ENCODE data around the gene OS9.

Gene OS9

DNA sequence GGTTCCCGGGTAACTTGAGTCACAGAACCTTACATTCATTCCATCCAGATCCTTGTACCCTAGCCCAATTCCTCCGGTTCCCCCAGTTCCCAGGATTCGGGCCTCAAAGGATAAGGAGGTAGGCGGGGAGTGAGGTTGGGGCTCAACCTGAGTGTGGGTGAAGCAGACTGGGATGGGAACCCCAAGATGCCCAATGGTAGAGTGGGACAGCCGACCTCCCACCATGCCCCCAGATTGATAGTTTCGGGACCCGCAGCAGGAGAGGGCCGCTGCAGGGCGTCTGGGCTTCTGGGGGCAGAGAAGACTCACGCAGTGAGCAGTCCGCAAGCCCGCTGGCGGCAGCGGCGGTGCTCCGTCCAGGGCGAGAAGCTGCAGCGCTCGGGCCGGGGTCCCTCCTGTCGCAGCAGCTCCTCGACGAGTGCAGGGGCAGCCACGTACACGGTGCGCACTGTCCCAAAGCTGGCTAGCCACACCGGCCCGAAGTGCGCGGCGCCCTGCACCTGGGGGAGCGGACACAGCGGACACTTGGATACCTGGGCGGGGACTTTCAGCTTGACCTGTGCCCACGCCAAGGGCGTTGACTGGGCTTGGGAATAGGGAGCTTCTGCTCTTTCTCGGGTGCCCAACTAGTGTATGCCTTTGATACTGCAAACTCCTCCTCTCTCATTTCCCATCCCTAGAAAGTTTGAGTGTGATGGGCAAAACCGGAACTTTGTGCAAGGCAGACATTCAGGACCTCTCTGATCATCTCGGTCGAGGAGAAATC lies 71.9 kb downstream of the OS9 start:
- DNase-seq (ENCODE audit: low read depth in 2 of 3, low spot score in 1 of 3): no peak

DNA sequence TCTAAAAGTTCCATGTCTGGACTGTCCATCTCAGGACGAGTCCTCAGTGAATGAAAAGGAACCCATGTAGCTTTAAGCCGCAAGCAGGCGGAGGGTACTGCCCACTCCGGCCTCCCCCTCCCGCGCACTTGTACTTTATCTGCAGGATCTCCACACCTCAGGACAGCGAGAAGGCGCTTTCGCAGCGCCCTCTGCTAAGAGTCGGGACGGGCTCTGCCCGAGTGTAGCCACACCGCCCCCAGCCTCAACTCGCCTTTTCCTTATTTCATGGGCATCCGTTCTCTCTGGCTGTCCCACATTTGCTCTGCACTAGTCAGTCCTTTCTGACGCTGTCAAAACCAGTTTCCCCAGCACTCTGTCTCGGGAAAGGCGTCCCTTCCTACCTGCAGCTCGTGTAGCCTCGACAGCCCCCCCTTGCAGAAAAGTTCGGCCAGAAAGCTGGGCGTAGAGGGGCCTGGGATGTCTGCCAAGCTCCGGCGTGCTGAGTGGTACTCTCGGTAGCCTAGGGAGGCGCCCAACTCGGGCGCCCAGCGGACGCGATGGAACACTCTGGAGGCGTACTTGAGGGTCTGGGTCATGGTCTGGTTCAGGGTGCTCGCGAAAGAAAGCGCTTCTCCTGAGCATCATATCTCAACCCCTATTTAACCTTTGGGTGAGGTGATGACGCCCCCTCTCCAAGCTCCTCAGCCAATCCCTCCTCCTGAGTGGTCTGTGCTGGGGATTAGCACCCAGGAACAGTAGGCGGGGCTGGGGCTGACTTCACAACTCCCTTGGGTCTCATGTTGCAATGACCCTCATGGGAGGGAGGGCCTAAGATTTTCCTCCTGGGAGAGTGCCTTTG lies 72.8 kb downstream of the OS9 start, which contains the start of gene CYP27B1:
CYP27B1 (minus strand) TSS at position 615 of the 841 bp plus-strand sequence; CDS start at position 578, 37 bp downstream.
- no peak for DNase-seq (ENCODE audit: low read depth in 2 of 3, low spot score in 1 of 3)

DNA sequence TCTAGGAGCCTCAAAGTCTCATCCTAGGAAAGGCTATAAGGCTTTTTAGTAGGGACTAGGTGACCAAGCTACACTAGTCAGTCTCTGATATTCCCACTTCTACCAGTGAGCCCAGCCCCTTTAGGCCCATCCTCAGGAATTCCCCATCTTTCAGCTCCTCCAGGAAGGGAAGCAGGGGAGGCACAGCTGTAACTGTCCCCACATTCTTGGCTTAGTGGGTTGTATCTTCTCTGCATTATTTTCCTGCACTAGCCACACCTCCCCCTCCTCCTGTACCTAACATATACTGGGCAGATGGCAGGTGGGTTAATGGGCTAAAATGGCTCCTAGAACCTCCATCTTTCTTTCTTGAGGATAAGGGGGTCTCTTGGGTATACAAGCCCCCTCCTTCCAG lies 73.4 kb downstream of the OS9 start:
- no peak for DNase-seq (ENCODE audit: low read depth in 2 of 3, low spot score in 1 of 3)

DNA sequence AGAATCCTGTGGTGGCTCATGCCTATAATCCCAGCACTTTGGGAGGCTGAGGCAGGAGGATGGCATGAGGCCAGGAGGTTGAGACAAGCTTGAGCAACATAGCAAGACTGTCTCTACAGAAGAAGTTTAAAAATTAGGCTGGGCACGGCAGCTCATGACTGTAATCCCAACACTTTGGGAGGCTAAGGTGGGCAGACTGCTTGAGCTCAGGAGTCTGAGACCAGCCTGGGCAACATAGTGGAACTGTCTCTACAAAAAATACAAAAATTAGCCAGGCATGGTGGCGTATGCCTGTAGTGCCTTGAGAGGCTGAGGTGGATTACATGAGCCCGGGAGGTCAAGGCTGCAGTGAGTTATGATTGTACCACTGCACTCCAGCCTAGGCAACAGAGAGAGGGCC lies 73.9 kb downstream of the OS9 start:
- no peak for DNase-seq (ENCODE audit: low read depth in 2 of 3, low spot score in 1 of 3)

DNA sequence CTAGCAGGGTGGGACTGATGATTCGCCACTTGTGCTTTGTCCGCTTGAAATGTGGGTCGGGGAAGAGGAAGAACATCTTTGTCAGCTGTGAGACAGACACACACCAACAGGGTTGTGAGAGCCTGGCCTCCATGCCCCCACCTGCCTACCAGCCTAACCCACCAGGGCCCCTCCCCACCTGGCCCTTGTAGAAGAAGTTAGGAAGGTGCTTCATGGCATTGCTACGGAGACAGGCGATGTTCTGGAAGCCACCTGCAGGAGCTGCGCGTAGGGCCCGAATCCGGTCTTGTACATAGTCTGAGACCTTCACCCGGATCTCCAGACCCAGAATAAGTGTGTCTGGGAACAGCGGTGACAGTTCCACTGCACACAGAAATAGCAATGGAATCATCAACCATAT lies 75.7 kb downstream of the OS9 start:
- no peak for DNase-seq (ENCODE audit: low read depth in 2 of 3, low spot score in 1 of 3)

DNA sequence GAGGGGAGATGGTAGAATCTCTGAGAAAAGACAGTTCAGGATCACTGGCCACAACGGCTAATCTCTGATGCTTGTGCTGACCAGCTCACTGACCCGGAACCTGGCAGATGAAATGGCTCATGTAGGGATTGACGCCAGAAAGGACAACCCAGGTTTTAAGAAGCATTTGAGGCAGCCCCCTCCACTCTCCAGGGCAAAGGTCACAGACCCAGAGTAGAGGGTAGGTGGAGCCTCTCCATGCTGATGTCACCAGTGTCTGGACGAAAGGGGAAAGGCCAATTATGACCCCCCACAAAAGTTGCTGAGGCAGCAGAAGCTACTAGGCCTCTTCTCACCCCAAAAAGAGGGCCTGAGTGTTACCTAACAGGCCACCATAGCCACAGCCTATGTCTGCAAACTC lies 76.8 kb downstream of the OS9 start:
- no peak for DNase-seq (ENCODE audit: low read depth in 2 of 3, low spot score in 1 of 3)

All from stimulated activated CD4-positive, alpha-beta T cell treated with anti-CD3 and anti-CD28 coated beads, Interleukin-12 subunit alpha, Interleukin-12 subunit beta, amount 100 ng/mL, for 48 hours (primary cell).